ENCODE measurements around the gene TIGD1.

Gene TIGD1

GRCh38 chr2:232501794-232502390, 48.5 kb downstream of the TIGD1 start:
- no peak for DNase-seq (ENCODE audit: low spot score)

DNA sequence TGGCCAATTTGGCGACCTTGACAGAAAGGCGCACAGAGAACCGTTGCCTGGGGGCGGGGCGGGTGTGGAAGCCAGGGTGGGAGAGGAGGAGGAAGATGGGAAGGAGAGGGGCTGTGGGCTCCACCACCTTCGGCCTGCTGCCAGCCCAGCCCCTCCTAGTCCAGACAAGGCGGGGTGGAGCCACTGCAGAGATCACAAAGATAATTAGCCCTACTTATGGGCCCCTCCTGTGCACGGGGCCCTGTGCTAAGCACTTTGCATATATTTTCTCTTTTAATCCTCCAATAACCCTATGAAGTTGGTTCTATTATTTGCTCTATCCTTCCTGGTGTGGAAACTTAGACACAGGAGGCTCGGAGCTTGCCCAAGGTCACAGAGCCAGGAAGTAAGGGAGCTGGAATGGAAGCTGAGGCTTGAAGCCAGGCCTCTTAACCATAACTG, 49.0 kb downstream of the TIGD1 start:
- no peak for DNase-seq (ENCODE audit: low spot score)

DNA sequence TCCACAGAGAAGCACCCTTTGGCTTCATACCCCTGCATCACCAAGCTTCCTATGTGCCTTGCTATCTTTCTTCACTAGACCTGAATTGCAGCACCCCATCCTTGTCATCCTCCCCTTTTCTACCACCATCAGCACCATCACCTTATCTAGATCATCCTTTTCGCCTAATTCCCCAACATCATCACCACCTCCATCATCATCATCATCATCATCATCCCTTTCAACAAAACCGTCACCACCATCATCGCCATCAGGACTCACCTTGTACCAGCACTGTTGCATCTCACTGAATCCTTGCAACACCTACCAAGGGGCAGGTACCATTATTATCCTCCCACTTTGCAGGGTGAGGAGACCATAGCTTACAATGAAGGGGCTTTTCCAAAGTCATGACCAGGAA, 51.9 kb downstream of the TIGD1 start:
- DNase-seq (ENCODE audit: low spot score) = no peak

Measured in HuH-7 (cell line).